HG02870 (cell line): ENCODE measurements around the gene CPNE5.

ENCODE experiments used
- ATAC-seq: cut with Tn5 transposase; IDR thresholded peaks from one replicate; pipeline ENCODE4 v1.9.1; 2021; ENCODE audit warnings: mild to moderate bottlenecking, moderate library complexity; ENCODE audit not compliant: unreplicated experiment

Gene CPNE5

DNA sequence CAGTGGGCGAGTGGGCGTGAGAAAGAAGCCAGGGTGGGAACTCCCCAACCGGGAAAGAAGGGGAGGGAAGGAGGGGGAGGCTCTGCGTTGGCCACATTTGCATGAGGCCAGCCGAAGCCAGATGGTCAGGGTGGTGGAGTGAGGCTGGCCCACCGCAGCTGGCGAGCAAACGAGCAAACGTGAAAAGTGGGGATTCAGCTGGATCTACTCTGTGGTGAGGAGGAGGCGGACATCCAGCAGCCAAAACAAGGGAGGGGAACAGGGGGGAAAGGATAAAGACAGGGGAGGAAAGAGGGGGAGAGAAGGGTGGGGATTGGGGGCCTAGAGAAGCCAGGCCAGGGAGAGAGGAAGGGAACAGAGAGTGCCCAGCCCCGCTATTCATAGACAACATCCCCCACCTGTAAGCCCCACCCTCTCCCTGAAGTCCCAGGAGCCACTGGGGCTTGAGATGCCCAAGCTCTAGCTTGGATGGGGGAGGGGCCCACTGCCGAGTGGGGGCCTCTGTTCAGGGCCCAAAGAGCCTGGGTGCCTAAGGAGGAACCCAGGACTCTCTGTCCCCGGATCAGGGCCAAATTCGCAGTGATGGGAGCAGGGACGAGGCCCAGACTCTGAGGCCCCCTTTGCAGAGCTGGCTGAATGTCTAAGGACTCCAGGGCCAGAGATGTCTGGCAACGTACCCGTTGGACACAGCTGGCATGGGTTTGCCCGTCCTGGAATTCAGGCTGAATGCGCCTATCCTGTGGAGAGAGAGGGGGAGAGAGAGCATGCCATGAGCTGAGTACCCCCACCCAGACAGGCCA, 45.1 kb downstream of the CPNE5 start:
- ATAC-seq = no peak

DNA sequence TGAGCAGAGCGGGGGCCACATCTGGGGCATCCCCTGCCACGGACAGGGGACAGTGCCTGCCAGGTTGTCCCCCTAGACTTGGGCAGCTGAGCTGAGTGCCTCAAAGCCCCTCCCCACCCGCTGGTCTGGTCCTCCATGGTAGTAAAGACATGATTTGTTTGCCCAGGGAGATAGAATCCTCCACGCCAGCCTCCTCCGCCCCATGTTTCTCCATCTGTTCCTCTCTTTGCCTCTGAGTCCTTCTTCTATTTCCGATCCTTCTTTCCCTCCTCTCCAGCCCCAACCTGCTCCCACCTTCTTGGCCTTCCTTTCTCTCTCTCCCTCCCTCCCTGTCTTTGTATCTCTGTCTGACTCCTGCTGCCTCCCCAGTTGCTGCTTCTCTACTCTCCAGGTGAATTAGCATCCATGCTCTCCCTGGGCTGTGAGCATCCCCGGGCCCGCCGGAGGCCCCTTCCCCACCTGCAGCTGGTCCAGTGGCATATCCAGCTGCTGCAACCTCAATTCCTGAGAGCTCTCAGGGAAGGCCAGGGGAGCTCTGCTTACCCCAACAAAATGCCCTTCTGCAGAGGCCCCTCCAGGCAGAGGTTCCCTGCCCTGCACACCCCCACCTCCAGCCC, 45.8 kb downstream of the CPNE5 start:
- no peak for ATAC-seq

DNA sequence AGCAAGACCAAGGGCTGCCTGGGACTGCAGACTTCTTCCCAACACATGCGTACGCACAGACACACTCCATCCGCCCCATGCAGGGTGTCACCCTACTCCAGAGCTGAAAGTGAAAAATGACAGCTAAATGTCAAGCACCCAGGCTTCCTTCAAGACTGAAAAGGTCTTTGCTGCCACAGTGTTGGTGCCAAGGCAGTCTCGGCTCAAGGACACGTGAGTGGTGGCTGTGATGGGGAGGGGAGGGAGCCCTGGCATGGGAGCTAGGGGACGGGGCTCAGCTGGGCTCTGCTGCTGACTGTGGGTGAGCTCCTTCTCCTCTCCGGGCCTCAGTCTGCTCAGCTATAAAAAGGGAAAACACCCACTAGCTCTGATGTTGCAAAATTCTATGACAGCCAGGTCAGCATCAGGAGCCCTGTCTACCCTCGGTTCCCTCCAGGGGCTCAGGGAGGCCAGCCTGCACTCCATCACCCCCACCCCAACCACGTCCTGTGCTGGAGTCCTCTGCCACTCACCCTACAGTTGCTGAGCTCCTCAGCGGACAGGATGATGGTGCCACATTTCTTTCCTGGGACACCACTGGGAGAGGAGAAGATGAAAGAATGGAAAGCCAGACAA, 47.6 kb downstream of the CPNE5 start:
- ATAC-seq = no peak

DNA sequence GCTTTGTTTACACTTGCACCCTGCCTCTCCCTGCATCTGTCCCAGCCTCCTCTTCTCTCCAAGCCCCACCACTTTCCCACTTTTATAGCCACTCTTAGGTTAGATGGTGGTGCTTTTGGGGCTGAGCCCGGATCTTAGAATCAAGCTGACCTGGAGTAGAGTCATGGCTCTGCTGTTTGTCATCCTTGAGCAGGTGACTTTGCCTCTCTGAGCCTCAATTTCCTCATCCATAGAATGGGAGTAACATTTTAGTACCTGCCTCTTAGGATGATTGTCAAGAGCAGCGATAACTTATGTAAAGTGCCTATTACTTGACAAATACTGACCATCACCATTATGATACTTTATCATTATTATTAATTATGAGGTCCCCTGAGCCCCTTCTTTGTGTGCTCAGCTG, 48.2 kb downstream of the CPNE5 start:
- no peak for ATAC-seq

DNA sequence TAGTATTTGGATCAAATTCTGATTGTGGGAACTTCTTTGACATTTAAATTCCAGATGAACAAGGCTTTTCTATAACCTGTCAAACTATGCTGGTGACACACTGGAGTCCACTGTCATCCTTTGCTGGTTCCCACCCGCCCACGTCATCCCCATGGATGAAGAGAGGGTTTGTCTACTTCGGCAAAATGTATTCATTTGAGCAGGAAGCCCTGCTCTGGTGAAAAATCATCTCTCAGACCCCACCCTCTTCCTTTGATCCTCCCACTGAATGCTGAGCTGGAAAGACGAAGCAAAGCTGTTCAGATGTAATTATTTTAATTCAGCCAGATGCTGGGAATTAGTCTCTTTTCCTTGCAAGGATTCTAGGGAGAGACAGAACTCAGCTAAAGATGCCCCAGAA, 50.5 kb downstream of the CPNE5 start:
- no peak for ATAC-seq

DNA sequence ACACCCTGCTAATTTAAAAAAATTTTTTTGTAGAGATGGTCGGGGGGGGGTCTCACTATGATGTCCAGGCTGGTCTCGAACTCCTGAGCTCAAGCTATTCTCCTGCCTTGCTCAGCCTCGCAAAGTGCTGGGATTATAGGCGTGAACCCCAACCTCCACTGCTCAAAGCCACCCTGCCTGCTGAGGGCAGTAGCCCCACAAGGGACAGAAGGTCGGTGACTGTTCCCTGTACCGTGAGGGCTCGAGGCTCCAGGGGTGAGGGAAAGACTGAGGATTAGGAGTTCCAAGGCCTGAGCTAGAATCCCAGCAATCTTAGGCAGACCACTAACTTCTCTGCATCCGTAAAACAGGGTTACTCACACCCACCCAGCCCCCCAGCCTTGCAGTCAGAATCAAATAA, 51.1 kb downstream of the CPNE5 start:
- ATAC-seq = no peak

DNA sequence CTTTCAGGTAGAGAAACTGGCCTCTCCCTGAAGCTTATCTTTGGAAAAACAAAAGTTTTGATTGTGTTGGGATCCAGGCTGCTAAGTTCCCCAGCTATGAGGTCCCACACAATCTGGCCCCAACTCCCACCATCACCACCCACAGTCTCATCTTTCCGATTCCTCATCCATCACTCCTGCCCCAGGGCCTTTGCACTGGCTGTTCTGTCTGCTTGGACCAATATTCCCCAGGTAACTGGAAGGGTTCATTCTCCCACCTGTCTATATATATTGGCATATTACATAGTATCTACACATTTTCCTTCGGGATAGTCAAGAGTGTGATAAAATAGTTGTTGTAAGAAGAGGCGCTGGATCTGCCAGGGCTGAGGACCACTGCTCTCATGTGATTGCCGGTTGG, 52.0 kb downstream of the CPNE5 start:
- ATAC-seq = no peak

DNA sequence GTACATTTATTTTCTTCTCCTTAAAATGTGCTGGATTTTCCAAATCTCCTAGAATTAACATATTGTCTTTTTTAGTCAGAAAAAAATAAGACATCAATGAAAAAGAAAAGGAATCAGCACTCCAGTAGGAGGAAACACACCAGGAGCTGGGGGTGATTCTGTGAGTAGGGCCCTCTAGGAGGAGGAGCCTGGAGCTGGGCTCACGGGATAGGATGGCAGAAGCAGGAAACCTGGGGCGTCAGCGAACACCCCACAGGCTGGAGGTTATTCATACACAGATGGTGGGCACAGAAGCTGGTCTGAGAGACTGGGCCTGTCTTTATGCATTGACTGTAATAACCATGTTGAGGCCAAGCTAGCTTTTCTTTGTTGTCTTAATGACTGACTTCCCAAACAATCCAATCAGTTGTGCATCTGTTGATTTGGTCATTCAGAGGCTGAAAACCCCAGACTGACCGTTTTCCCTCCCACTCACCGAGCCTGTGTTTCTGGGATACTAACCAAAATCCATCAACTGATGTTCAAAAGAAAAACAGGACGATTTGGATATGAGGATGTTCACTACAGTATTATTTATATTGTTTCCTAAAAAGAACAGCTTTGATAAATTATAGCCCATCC, 53.1 kb downstream of the CPNE5 start:
- ATAC-seq = no peak

DNA sequence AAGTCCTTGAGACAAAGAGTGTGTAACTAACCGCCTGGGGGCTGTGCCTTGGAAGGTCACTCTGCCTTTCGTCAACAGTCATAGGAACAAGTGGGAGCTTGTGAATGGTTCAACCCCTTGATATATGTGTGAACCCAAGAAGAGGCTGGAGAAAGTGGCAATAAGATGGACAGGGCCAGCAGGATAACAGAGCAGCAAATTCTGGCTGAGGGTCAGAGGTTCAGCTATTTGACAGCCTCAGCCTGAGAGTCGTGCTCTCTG, 54.9 kb downstream of the CPNE5 start:
- ATAC-seq = no peak

DNA sequence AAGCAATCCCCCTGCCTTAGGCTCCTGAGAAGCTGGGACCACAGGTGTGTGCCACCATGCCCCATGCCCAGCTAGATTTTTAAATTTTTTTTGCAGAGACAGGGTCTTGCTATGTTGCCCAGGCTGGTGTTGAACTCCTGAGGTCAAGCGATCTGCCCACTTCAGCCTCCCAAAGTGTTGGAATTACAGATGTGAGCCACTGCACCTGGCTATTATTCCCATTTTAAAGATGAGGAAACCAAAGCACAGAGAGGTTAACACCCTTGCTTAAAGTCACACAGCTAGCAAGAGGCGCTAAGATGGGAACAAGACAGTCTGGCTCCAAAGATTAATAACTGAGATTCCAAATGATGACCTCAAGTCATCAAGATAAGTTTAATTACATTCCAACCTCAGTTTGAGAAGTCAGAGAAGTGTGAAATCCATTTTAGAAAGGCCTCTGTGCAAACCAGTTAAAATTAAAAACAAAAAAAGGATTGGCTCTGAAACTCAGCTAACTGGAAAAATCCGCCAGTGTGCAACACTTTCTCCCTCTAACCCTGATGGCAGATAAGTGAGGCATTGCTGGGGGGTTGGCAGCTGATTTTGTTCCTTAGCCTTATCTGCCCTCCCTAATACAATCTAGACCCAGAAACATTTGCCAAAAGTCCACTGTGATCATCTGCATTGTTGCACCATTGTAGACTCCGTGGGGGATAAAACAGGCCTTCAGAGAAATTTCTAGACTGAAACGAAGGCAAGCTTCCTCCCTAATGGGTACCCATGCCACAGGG, 55.5 kb downstream of the CPNE5 start:
- ATAC-seq = no peak

DNA sequence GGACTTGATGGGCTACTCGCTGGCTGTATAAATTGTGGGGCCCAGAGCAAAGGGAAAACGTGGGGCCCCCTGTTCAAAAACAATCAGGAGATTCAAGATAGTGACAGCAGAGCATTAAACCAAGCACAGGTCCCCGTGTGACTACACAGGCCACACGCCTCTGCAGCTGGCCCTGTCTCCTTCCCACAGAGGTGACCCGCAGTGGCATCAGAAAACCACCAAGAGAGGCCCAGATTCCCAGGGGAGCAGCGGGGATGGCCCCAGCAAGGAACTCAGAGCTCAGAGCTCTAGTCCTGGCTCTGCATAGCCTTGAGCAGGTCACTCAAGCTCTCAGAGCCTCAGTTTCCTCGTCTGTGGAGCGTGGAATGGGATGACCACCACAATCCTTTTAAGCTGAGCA, 57.6 kb downstream of the CPNE5 start:
- ATAC-seq = no peak

DNA sequence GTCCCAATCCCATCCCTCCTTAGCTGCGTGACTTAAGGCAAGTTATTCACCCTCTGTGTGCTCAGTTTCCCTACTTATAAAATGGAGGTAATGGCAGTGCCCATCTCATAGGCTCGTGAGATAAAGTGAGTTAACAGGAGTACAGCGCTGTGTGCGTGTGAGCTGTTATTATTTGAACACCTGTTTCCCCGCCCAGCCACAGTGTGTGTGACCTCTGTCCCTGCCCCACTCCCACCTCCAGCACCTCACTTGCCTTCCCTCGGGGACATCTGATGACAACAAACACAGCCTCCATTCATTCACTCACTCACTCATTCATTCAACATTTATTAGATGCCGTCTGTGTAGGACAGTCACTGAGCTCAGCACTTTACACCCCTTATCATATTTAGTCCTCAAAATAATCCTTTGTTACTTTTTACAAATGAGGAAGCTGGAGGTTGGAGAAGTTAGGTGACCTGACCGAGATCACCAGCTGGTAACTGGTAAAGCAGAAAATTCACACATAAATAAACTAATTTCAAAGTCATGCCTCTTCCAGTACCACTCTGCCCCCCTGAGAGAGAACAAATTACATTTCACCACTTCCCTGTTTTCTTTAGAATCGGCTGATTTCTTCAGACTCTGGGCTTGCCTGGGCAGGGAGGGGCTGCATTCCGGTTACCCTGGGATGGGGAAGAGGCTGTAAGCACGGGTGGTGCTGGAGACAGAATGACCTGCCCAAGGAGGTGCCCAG, 58.6 kb downstream of the CPNE5 start:
- ATAC-seq = no peak

DNA sequence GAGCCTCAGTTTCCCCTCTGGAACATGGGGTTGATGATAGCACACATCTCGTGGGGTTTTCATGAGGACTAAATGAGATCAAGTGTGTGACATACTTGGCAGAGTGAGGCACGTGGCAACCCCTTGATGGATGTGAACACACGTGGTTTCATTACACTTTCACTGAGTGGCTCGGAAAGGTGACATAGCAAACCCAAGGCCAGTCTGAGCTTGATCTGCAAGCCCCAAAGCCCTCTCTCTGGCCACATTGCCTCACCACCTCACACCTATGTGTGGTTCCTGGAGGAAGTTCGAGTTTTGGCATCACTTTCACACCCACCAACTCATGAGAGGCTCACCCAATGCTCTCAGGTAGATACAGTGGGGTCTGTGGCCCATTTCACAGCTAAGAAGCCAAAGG, 60.0 kb downstream of the CPNE5 start:
- no peak for ATAC-seq

DNA sequence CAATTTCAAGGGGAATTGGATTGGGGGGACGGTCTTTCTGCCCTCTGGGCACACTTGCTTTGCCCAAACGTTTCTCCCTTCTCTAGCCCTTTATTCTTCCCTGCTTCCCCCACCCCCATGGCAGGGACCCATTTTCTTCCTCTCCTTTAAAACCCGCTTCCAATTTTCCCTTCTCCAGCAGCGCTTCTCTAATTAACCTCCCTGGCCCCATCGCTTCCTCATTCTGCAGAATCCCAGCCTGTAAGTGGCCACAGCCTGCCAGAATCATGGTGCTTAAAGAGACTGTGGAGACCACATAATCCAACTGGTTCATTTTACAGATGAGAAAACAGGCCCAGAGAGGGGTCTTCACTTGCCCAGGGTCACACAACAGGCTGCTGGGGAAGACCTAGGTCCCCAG, 61.4 kb downstream of the CPNE5 start:
- ATAC-seq = no peak

DNA sequence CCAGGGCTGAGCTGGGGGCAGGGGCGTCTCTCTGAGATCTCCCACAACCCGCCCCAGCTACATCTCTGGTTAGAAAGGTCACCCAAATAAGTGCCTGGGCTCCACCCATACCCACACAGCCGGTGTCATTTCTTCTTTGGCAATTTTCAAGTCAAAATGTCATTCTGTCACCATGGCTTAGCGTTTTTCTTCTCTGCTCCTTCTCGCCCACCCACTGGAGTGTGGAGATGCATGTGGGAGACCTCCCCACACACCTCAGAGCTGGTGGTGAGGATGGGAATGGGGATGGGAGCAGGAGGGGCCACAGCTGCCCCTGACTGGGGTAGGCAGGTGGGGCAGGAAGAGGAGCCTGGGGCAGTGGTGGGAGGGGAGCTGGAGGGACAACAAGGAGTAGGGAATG, 63.1 kb downstream of the CPNE5 start:
- ATAC-seq = no peak

DNA sequence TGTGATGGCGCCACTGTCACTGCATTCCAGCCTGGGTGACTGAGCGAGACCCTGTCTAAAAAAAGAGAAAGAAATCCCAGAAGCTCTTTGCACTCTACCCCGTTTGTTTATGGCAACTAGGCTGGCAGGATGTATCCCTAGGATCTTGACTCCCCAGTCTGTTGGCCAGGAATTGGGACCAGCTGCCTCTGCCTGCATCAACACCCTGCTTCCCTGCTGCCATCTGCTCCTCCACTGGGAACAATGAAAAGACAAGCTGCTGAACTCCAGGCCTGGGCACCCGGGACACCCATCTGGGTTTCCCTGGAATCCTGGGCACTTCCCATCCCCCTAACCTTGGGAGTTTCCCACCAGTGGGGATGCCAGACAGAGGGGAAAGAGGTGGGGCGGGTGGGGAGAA, 64.9 kb downstream of the CPNE5 start:
- ATAC-seq = no peak

DNA sequence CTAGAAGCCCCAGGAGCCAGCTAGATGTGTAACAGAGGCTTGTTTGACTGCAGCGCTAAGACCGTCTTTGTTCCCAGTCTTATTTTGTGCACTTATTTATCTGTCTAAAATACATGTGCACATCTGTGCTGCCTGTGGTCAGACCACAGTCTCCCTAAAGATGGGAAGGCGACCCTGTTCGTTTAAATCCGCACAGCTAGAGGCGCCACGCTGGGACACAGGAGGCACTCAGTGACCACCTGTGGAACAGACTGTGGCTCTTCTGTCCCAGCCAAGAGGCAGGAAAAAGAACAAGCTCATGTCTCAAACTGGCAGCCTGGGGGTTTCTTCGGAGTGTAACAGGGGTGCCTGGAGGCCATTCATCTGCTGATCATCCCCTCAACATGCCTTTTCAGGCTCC, 66.8 kb downstream of the CPNE5 start:
- ATAC-seq = no peak

DNA sequence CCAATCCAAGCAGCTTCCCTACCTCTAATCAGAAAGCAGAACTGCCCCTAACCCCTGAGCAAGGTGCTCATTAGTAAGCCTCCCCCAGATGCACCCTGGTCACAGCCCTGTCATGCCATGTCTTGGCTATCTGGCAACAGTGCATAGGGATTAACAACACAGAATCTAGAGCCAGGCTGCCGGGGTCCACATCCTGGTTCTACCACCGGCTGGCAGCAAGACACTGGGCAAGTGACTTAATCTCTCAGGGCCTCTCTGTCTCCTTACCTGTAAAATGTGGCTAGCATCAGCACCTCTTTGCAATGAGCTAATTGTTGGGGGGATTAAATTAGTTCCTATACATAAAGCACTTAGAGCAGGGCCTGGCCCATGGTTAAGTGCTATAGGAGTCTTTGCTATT, 68.1 kb downstream of the CPNE5 start:
- ATAC-seq = no peak

DNA sequence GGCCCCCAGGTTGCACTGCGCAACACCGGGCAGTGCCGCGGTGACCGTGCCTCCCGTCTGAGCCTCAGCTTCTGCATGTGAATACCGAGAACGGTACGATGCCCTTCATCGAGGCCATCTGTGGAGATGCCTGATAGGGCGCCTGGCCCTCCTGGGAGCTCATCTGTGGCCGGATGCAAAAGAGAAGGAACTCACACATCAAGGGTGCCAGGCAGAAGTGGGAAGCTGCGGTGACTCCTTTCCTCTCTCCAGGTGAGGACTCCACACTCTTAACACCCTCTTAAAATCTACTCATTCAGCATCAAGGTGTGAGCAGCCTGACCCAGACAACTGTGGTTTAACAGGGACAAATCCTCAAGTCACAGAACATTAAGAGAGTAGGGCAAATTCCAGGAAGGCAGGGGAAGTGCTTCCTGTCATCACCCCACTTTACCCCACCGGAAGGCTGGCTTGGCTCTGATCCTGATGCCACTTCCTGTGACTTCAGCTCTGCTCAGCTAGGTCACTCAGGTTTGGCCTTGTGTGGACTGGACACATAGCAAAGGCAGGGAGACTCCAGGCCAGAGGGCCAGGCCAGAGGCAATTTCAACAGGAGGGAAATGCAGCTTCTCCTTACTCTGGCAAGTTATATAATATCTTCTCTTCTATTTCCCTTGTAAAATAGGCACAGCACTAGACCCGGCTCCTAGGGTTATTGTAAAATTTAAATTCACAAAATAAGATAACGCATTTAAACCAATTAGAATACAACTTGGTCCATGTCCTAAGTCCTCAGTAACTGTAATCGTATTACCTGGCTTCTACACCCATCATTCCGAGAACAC, 69.4 kb downstream of the CPNE5 start:
- no peak for ATAC-seq

DNA sequence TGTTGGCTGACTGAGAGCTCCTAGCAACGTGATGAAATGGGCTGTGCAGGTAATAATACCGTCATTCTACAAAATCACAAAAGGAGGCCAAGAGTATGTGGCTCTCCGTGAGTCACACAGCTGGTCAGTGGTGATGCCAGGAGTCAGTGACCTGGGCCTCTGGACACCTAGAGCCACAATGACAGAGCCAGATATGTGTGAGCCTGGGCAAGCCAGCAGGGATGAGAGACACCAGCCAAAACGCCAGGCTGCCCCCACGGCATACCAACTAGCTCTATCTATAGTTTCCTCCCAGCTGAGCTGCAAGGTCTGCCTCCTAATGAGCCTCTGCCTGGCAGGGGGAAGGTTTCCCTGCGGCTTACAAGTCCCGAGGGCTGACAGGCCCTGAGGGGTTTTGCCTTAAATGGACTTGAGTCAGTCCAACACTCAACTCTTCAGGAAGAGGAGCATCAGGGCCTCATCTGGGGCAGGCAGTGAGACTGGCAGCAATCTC, 70.0 kb downstream of the CPNE5 start:
- no peak for ATAC-seq
